ENCODE measurements around the gene CSNK1E.

CSNK1E gene

DNA sequence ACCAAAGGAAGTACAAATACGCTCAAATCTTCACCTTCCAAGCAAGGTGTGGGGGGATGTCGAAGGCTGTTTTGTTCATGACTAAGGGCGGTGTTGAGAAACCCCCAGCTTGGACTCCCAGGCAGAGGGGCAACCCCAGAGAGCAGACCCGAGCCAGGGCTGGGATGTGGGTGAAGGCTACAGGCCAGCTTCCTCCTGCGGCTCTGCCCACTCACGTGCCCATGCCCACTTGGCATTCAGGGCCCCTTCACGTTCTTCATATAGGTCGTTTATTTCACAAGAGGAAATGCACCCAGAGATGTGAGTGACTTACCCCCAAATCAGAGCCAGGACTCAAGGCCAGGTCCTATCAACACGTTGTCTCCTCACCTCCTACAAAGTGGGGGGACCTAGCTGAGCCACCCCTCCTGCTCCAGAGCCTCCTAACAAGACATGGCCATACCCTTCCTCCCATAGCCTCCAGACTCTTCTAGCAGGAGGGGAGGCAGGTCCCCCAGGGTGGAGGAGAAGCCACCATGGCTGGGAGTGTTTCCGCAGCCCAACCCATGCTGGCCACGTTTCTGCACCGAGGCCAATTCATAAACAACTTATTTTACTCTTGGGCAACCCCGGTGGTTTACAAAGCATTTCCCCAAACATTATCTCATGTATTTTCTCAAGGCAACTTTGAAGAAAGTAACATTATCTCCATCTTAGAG, 66.4 kb downstream of the CSNK1E start:
- no peak for DNase-seq (ENCODE audit: low read depth in 2 of 2)

DNA sequence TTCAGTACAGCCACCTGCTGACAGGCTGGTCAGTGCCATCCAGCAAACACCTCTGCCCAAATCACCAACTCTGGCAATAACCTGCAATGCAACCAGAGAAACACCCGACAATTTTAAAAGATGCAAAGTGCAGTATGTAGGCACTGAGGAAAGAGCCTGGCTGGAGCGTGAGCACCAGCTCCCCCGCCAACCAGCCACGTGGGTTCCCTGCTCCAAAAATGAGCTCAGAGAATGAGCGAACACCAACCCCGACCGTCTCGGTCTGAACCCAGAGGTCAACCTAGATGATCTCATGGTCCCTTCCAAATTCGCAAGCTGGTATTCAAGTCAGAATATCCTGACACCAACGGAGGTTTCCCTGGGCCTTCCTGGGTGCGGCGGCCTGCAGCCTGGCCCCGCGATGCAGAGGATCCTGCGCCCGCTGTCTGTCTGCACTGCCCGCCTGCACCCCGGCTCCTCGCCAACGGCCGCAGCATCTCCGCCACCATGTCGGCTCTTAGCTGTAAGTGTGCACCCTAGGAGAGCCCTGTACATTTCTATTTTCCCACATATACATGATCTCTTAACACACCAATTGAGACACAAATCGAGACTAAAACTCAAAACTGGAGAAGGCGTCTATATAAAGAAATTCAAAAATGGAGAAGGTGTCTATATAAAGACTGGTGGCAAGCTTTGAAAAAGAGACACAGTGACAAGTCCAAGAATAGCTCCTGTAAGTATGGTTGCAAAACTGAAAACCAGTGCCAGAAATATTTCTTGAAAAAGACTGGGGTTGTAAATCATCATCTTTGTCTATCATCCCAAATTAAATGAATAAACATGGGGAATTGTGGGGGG, 67.2 kb downstream of the CSNK1E start:
- DNase-seq (ENCODE audit: low read depth in 2 of 2): no peak

DNA sequence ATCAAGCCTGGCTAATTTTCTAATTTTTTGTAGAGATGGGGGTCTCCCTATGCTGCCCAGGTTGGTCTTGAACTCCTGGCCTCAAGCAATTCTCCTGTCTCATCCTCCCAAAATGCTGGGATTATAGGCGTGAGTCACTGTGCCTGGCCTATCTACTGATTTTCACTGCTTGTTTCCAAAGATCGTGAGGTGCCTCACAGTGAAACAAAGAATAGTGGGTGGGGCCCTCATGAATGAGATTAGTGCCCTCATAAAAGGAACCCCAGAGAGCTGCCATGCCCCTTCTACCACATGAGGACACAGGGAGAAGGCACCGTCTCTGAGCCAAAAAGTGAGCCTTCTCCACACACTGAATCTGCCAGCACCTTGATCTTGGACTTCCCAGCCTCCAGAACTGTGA, 67.9 kb downstream of the CSNK1E start:
- no peak for DNase-seq (ENCODE audit: low read depth in 2 of 2)

DNA sequence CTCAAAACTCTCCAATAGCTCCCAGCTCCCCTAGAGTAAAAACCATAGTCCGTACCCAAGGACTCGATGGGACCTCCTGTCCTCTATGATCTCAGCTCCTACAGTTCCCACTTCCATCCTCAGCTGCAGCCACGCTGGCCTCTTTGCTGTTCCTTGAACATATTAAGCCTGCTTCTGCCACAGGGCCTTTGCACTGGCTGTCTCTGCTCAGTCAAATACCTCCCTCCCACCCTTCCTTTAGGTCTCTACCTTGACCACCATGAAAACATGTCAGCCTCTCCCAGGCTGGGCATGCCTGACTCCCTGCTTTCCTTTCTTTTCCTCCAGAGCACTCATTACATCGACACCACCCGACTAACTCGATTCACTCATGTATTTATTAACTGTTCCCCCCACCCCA, 69.0 kb downstream of the CSNK1E start:
- no peak for DNase-seq (ENCODE audit: low read depth in 2 of 2)

DNA sequence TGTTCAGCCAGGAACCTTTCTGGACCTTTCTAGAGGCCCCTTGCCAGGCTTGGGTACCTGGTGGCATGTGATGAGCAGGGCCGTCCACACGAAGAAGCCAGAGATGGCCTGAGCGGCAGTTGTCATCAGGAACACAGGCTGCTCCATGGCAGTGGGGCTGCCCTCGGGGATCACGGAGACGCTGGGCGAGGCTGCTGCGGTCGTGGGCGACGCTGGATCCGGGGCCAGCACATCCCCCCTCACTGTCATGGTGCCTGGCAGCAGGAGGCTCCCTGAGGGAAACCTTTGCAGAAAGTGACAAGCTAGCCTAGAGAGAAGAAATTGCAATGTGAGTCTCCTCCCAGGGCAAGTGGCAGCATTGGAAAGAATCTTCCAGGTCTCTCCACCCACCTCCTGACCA, 69.5 kb downstream of the CSNK1E start:
- DNase-seq (ENCODE audit: low read depth in 2 of 2): no peak

DNA sequence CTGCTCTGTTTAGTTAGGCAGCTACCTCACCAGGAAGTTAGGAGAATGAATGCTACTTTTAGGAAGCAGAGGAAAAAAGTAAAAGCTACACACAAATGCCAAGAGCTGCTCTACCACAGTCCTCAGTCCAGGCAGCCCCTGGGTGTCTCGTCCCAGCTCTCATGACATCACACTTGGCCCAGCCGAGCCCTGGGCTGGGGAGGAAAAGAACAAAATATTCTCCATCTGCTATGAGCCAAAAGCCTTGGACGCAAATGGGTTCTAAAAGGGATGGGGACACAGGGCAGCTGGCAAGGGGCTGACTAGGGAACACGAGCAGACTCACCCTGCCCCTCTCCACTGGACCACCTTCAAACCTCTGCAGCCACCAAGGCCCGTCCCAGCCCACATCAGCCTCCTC, 70.5 kb downstream of the CSNK1E start:
- no peak for DNase-seq (ENCODE audit: low read depth in 2 of 2)

DNA sequence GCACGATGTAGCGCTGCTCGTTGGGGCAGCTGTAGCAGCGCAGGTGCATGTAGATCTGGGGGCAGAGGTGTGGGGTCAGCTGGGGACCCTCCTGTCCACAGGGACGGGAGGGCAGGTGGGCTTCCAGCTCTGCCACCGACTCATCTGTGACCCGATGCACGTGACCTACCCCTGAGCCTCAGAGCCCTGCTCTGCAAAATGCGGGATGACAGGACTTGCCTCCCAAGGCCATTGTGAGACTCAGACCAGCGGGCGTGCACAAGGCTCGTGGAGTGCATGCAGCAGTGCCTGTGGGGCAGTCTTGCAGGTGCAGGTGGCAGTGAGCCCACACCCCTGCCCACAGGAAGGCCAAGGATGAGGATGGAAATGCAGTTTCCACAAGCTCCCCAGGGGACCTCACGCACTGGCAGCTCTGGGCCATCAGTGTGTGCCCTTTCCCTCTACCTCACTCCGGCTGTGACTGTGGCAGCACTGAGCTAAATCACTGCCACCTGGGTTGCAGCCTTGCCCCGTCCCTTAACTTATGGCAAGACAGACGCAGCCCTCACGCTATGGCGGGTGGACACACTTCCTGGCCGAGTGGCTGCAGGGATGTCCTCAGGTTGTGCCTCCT, 71.1 kb downstream of the CSNK1E start:
- DNase-seq (ENCODE audit: low read depth in 2 of 2): no peak

DNA sequence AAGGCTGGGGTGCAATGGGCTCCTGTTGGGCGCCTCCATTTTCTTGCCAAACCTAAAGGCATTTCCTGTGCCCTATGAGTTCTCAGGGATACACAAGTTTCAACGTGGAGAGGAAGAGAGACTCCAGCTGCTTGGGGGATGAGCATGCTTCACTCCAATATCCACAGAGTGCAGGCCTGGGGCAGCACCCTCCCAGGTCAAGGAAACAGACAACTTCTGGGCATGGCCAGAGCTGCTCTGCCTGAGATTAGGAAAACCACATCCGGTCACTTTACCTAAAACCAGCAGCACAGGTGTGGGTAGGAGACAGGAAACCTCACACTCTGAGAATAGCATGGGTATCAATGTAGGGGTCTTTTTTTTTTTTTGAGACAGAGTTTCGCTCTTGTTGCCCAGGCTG, 73.1 kb downstream of the CSNK1E start:
- DNase-seq (ENCODE audit: low read depth in 2 of 2): no peak

DNA sequence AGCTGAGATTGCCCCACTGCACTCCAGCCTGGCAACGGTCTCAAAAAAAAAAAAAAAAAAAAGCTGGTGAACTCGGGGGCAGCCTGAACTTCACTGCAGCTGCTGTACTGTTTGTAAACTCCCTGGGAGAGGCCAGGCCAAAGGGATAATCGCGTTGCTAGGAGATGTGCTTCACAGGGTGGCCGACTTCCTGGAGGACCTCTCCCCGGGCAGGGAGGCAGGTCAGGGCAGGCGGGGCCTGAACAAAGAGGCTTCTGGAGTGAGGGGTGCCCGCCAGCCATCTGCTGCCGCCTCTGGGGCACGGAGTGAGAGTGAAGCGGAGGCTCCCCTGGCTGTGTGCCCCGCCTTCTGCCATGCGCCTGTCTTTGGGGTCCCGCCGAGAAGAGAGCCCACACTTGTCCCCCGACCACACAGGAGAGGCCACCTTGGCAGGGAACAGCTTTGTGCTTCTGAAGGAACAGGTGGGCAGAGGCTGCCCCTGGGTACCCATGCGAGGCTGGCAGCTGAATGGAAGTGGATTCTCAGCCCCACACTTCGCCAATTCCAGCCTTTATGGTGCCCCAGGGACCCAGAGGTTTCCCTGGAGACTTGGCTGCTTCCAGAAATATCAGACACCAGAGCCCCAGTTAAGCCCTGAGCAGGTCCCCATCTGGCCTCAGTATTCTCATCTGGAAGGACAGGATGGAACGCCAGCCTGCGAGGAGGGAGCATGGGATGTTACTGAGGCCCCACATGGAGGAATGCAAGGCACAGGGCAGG, 74.0 kb downstream of the CSNK1E start:
- DNase-seq (ENCODE audit: low read depth in 2 of 2): no peak

DNA sequence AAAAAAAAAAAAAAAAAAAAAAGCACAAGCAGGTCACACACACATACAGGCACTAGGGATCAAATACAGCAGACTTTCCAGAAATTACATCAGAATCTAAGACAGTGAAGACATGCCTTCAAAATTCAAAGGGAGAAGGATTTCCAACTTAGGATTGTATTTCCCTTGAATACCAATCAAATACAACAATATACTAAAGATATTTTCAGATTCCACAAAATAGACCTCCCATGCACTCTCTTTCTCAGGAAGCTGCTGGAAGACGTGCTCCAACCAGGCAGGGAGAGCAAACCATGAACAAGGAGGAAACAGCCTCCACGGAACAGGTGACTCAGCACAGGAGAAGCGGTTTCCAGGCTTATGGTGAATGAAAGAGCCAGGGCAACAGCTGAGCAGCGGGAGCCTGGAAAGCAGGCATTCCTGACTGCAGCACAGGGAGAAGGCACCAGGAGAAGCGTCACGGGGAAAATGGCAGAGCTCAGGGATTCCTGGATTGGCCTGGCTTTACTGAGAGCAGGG, 76.4 kb downstream of the CSNK1E start:
- no peak for DNase-seq (ENCODE audit: low read depth in 2 of 2)
